Effector CD8-positive, alpha-beta T cell (primary cell): Measurements from ENCODE around the gene TREML1.

Experiments used
- DNase-seq: peaks from one replicate; lab custom pipeline; 2025; lab: John Stamatoyannopoulos, UW

The TREML1 gene

DNA sequence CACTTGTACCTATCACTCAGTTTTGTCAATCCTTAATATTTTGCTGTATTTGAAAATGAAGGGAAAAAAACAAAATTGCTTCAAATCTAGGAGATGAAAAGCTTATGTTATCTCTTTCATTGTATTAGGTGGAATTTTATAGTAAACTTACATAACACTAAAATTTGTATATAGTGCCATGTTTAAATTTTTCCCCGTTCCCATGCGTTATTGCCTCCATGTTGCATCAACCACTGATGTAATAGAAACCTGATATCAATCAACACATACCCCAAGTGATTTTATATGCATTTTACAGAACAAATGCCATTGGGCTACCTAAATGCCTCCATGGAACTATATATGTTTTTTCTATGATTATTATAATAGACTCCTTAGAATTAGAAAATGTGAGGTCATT, 23.5 kb upstream of the TREML1 start:
- no peak for DNase-seq

DNA sequence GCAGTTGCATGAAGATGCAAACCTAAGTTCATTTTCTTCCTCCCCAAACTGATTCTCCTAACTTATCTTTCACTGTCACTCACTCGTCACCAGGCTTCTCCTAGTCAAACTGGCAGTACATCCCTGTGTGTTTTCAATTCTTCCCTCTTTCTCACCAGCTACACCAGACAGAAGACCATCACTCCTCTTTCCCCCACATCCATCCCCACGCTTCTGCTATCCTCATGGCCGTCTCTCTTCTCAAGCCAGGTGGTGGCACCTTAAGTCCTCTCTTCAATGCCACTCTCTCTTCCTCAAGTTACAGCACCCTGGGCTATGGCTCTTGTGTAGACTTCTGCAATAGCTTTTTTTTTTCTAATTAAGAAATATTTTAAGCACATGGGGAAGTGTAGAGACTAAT, 23.1 kb upstream of the TREML1 start:
- DNase-seq = no peak

DNA sequence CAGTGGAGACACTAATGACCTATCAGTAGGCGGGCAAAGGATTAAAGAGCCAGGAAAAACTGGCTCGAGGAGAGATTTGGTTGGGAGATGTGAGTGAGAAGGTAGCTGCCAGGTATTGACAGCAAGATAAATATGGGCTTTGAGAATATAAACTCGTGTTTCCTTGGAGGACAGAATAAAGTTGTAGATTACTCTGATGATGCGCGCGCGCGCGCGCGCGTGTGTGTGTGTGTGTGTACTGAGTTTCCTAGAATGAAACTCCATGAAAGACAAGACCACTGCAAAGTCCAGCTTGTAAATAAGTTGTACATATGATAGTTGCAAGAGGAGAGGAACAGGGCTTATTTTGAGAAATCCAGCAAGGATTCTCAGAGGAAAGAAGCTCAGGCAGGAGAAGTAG, 22.0 kb upstream of the TREML1 start:
- DNase-seq = no peak

DNA sequence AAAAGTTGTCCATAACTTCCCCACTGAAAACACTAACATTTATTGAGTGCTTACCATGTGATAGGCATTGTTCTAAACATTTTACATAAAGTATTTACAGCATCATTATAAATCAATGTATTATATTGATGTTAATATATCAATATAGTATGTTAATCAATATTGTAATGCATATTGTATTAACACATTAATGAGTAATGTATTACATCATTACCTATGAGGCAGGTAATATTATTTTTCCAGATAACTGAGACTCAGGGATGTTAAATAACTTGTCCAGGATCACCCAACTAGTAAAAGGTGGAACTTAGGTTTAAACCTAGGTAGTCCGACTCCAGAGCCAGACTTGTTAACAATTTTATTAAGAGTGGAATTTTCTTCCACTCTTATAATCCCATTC, 20.9 kb upstream of the TREML1 start:
- no peak for DNase-seq

DNA sequence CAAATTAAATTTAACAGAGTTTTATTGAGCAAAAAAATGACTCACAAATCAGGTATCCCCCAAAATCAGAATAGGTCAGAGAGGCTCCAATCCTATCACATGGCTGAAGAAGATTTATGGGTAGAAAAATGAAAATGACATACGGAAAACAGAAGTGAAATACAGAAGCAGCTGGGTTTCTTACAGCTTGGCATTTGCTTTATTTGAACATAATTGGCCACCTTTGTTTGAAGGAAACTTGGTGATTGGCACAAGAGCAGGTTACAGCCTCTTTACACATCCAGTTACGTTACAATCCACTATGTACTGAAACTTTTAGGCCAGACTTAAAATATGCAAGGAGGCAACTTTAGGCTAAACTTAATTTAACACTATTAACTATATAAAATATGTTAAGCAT, 20.5 kb upstream of the TREML1 start:
- DNase-seq = no peak

DNA sequence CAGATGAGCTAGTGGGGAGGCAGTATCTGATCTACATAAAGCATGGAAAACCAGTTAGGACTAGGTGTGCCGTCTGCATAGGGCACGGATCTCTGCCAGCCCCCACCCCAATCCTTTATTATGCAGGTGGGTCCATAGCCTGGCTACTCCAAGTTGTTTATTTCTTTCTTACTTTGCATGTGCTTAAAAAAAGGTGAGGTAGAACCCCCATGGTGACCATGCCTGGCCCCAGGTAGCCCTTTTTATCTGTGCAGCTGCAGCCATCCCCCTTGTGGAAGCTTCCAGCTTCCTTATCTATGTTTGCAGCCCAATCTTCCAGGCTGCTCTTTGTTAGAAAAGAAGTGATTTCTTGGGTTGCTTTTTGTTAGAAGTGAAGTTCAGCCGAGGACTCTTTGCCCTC, 17.8 kb upstream of the TREML1 start:
- DNase-seq = no peak

DNA sequence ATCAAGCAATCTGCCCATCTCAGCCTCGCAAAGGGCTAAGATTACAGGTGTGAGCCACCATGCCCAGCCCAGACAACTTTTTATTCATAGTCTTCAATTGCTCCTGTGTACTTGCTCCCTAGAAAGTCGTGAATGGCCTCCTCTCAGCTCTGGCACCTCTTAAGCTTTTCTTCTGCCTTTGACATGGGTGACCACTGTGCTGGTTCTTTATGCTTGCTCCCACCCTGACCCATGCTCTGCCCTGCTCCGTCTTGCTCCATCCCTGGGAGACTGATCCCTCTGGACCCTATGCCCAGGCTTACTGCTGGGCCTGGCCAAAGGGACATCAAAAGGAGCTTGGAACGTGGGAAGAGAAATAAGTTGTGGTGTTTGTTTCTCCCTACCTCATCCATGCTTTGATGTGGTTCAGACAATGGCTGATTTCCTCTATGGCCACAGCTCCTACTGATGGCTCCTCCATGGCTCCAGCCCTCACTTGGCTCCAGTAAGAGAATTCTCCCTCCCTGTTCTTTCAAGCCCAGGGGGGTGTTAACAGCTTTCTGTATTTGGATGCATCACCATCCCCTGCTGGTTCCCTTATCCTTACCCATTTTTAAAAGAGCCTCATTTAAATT, 16.5 kb upstream of the TREML1 start:
- DNase-seq = no peak

DNA sequence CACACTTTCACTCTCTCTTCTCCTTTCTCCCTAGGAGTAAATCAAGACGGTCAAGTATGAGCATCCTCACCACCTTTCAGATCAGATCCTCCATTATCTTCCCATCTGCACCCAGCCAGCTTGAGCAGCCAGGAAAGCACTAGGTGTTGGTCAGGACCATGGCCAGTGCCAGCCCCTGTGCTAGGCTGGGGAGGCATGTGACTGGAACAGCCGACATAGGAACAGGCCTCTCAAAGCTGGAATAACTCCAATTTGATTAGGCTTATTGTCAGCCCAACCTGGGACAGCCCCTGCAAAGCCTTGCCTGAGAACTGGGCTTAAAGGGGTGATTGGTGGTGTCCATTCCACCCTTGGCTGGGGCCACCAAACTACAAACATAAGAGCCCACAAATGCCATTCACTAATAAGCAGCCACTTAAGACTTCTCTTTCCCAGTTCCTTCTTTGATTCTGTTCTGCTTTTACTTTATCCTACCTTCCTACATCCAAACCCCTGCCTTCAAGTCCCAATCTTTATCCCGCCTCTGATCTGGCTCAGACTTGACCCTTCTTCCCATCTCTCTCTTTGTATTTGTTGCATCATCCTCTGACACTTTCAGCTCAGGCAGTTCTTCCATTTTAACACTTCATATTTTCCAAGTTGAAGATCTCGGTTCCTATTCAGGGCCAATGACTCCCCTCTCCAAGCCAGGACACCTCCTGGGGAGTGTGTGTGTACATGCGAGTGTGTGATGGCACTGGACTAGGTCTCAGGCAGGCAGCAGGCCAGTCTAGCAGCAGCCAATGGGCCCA, 13.2 kb upstream of the TREML1 start:
- DNase-seq = no peak

- no peak for DNase-seq
Observed at GRCh38 chr6:41164551-41165120, 10.5 kb upstream of the TREML1 start.

DNA sequence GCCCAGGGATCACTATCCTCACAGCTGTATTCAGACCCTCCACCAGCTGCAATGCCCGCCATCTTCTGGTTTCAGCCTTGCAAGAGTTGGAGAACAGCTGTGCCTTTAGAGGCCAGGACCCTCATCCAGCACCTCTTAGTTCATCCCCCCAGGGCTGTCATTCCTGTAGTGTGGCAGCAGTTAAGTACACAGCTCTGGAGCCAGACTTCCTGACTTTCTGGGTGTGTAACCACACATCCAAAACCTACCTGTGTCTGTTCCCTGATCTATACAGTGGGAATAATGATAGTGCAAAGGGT, 9.2 kb upstream of the TREML1 start:
- DNase-seq = no peak

GRCh38 chr6:41162687-41163418, 8.7 kb upstream of the TREML1 start, which contains the start of gene TREM2:
Gene TREM2 (minus strand): TSS chr6:41163116. CDS start chr6:41163082, 34 bp downstream.
- no peak for DNase-seq

DNA sequence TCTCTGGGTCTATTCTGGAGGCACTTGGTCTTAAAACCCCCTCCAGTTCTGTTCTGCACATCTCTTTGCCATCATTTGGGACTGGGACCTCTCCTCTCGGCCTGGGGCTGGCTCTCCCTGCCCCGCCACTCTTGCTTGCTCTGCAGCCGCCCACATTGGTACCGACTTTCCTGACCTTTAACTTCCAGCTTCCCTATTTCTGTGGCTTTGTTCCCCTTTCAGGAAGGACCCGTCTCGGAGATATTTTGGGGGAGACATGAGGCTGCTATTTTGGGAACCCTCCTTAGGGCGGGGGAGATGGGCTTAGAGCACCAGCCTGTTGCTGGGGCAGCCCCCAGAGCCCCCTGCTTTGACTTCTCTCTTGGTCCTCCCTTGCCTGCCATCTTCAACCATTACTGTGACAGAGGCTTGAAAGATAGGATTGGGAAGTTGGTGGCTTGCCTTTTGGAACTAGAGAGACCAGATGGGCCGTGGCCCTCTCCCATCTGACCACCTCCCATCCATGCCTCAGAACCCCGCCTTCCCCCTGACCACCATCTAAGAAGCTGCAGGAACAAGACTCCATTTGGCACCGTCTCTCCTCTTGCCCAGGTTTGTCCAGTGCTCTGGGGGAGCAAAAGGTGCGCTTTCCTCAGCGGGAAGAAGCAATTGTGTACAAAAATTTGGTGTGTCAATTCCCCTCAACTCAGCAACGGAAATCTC, 7.9 kb upstream of the TREML1 start:
- no peak for DNase-seq

- no peak for DNase-seq
Observed at GRCh38 chr6:41161380-41161779, 7.2 kb upstream of the TREML1 start.

- DNase-seq = no peak
Observed at GRCh38 chr6:41160933-41161332, 6.8 kb upstream of the TREML1 start.

DNA sequence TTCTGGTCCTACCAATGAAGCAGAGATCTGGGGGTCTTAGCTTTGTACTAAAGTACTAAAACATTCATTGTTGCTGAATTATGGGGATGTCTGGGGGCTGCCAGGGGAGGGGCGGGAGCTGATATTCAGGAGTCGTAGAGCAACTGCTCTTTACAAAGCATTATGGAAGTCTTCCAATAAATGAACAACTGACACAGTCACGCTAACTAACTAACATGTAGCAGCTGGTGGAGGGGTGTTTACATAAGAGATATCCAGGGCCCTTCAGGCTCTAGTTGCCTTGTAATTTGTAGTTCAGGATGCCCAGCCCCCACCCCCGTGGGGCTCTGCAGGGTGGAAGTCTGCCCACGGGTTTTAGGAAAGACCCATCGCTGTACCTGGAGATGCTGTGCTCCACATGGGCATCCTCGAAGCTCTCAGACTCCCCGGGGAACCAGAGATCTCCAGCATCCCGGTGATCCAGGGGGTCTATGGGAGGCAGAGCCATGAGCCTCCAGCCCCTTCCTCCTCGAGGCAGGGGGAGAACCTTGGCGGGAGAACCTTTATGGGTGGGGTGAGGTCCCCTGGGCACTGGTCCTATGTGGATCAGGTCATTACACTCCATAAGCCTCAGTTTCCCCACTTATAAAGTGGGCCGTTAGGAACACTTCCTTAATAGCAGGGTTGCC, 5.4 kb upstream of the TREML1 start:
- no peak for DNase-seq

- no peak for DNase-seq
Observed at GRCh38 chr6:41157323-41157722, 3.2 kb upstream of the TREML1 start.

- DNase-seq = no peak
Observed at GRCh38 chr6:41156771-41157170, 2.6 kb upstream of the TREML1 start.

GRCh38 chr6:41156001-41156400, 1.9 kb upstream of the TREML1 start:
- no peak for DNase-seq

DNA sequence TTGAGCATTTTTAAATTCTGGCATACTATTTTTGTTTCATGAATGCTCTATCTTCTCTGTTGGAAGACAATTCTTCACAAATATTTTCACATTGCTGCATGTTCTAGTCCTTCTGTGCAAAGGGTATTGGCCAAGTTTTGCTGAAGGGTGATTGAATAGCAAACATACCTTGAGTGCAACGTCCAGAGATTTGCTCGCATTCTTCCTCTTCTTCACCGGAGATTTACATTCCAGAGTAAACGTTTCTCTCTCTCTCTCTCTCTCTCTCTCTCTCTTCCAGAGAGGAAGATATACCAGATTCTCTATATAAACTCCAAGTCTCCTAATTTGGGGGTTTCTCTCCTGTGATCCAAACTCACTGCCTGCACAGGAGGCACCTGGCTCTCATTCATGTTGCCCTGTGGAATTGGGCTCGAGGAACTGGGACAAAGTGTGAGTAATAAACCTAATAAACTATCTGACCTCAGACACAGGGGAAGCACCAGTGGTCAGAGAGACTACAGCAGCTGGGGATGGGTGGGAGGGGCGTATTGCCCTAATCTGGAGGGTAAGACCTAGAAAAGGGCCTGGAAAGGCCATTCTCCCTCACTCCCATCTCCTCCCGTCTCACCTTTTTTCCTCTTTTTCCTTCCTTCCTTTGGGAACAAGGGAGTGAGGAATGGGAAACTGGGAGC, 1.1 kb upstream of the TREML1 start:
- DNase-seq = no peak

GRCh38 chr6:41153451-41153850, 696 bp downstream of the TREML1 start:
- DNase-seq = no peak

DNA sequence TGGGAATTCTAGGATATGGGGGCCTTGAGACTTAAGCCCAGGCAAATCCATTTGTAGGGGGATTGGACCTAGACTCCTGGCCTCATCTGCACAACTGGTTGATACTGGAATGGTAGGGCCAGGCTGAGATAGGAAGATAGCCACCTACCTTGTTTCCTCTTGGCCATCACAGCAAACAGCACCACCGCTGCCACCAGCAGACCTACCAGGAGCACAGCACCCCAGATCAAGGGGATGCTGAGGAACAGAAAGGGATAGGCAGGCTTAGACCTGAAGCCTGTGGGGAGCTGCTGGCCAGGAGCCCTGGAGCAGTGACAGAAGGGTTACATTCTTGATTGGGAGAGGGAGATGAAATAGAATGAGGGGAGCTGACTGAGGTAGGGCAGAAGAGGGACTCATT, 3.5 kb downstream of the TREML1 start:
- DNase-seq = no peak
